Ascending aorta (tissue), 2 donors: Measurements from ENCODE around the gene NID1. TPM values are rescaled to one million over a fixed set of nuclear protein-coding genes. Genes with fewer than 3 reads are reported as not detected.

Experiments used
- DNase-seq, 2 donors: peaks; one replicate each; pipeline ENCODE4 v3.0.0-alpha.2; 2019; ENCODE audit warnings: low spot score in 2 of 2
- H3K27ac ChIP-seq, 2 donors: fragments of 200-600 bp; sonication (generic); one replicate each; pipeline ENCODE4 v1.5.1; 2016 to 2017; ENCODE audit warnings: mild to moderate bottlenecking in 1 of 2
- H3K27me3 ChIP-seq: fragments of 200-600 bp; sonication (generic); one replicate; pipeline ENCODE4 v1.5.1; 2017
- H3K36me3 ChIP-seq, 2 donors: fragments of 200-600 bp; sonication (generic); one replicate each; pipeline ENCODE4 v1.5.1; 2016
- H3K4me1 ChIP-seq, 2 donors: fragments of 200-600 bp; sonication (generic); one replicate each; pipeline ENCODE4 v1.5.1; 2016 to 2017; ENCODE audit warnings: mild to moderate bottlenecking in 1 of 2
- H3K4me3 ChIP-seq, 2 donors: fragments of 200-600 bp; sonication (generic); one replicate each; pipeline ENCODE4 v1.5.1; 2016 to 2017; ENCODE audit warnings: mild to moderate bottlenecking in 1 of 2
- H3K9me3 ChIP-seq, 2 donors: fragments of 200-600 bp; sonication (generic); one replicate each; pipeline ENCODE4 v1.5.1; 2016
- intact Hi-C: fragments of 100-400 bp; cut with DNase I; formaldehyde crosslinking; loops from one replicate; pipeline ENCODE4 v1.15.1; 2023
- total RNA-seq: library from RNA; depleted of rRNA; stranded (reverse); fragments of >200 nt; gene quantifications from one replicate; pipeline ENCODE4 v1.1.0, GENCODE V29; 2016
- TF ChIP-seq, protein P1 (sequence below), 3 experiments: fragments of 200-600 bp in 2 of 3; fragments of 450-650 bp in 1 of 3; sonication (generic) in 2 of 3; IDR thresholded peaks; one replicate each; pipeline ENCODE4 v1.5.1; 2016 to 2019; ENCODE audit warnings: antibody characterized with exemption in 3 of 3, mild to moderate bottlenecking in 1 of 3, moderate library complexity in 1 of 3

The NID1 gene
- total RNA-seq, 1 donor from 2014 or later, result 172 TPM

DNA sequence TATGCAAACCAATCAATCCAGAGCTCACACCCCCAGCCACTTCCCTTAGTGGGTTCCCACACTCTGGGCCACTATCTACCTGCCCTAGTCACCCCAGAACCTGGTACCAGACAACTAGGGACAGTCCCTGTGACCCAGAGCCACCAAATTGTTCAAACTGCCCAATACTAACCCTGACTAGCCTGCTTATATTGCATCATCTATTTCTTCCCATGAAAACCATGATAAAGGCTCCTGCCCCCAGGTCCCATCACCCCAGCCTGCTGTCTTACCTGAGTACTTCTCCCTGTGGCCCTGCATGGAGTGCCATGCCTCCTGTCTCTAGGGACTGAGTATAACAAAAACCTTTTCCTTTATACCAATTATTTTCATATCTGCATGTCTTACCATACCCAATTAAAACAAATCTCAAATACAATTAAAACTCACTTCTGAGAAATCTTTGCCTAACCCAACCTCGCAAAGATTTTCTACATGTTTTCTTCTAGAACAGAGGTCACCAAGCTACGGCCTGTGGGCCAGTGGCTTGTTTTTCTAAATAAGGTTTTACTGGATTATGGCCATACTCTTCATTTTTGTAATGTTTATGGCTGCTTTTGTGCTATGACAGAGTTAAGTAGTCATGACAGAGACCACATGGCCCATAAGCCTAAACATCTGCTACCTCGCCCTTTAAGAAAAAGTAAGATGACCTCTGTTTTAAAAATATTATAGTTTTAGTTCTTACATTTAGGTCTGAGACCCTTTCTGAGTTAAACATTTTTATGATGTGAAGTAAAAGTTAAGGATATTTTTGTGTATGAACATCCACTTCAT is 31.0 kb upstream of the NID1 start:
- H3K4me3 ChIP-seq, result no peak overlapping the region
- no peak for DNase-seq
- peaks cover 3 to 14% of the 10 kb centered on the region in 2 donors for H3K9me3 ChIP-seq
- H3K4me1 ChIP-seq, result no peaks in the 10 kb centered on the region
- TF ChIP-seq, protein P1, sequence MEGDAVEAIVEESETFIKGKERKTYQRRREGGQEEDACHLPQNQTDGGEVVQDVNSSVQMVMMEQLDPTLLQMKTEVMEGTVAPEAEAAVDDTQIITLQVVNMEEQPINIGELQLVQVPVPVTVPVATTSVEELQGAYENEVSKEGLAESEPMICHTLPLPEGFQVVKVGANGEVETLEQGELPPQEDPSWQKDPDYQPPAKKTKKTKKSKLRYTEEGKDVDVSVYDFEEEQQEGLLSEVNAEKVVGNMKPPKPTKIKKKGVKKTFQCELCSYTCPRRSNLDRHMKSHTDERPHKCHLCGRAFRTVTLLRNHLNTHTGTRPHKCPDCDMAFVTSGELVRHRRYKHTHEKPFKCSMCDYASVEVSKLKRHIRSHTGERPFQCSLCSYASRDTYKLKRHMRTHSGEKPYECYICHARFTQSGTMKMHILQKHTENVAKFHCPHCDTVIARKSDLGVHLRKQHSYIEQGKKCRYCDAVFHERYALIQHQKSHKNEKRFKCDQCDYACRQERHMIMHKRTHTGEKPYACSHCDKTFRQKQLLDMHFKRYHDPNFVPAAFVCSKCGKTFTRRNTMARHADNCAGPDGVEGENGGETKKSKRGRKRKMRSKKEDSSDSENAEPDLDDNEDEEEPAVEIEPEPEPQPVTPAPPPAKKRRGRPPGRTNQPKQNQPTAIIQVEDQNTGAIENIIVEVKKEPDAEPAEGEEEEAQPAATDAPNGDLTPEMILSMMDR (IDR thresholded peaks at IDR 0.05), result no peak
- no peaks in the 10 kb centered on the region for H3K27me3 ChIP-seq
- no peaks in the 10 kb centered on the region for H3K36me3 ChIP-seq
- H3K27ac ChIP-seq, result peak overlapping the region in 1 of 2 donors; percentile 66
- intact Hi-C loops, result no loop called here

- TF ChIP-seq, protein P1 (IDR thresholded peaks at IDR 0.05), result no peak
- Histone ChIP-seq H3K36me3 (no peaks in the 10 kb centered on the region), H3K27ac (no peak overlapping the region), H3K4me1 (no peaks in the 10 kb centered on the region), H3K27me3 (no peaks in the 10 kb centered on the region), H3K9me3 (peaks cover 3 to 14% of the 10 kb centered on the region in 2 donors), H3K4me3 (no peak overlapping the region)
- no peak for DNase-seq
- intact Hi-C loops, result no loop called here
These were observed 28.0 kb upstream of the NID1 start for GRCh38 chr1:236092899-236093298.

DNA sequence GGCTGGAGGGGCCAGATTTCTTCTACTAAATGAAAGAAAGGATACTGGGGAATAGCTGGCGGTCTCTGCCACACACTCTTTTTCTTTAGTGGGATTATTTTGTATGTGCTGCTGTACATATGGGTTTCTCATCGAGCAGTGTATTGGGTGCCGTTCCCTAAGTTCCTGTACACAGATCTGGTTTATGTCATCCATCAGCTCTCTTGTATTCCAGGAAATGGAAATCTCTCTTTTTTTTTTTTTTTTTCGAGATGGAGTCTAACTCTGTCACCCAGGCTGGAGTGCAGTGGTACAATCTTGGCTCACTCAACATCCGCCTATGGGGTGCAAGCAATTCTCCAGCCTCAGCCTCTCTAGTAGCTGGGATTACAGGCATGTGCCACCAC is 27.0 kb upstream of the NID1 start:
- no peaks in the 10 kb centered on the region for H3K4me1 ChIP-seq
- TF ChIP-seq, protein P1 (IDR thresholded peaks at IDR 0.05), result no peak
- H3K36me3 ChIP-seq, result no peaks in the 10 kb centered on the region
- intact Hi-C loops, result no loop called here
- no peak for DNase-seq
- peaks cover 0 to 10% of the 10 kb centered on the region in 2 donors for H3K9me3 ChIP-seq
- no peaks in the 10 kb centered on the region for H3K27me3 ChIP-seq
- H3K4me3 ChIP-seq, result no peak overlapping the region
- H3K27ac ChIP-seq, result no peak overlapping the region

GRCh38 chr1:236090741-236091147 is 25.9 kb upstream of the NID1 start:
- no peaks in the 10 kb centered on the region for H3K27me3 ChIP-seq
- no peaks in the 10 kb centered on the region for H3K9me3 ChIP-seq
- TF ChIP-seq, protein P1 (IDR thresholded peaks at IDR 0.05), result no peak
- no peaks in the 10 kb centered on the region for H3K4me1 ChIP-seq
- no peak for DNase-seq
- H3K36me3 ChIP-seq, result no peaks in the 10 kb centered on the region
- H3K4me3 ChIP-seq, result no peak overlapping the region
- no peak overlapping the region for H3K27ac ChIP-seq
- intact Hi-C loops, result no loop called here

DNA sequence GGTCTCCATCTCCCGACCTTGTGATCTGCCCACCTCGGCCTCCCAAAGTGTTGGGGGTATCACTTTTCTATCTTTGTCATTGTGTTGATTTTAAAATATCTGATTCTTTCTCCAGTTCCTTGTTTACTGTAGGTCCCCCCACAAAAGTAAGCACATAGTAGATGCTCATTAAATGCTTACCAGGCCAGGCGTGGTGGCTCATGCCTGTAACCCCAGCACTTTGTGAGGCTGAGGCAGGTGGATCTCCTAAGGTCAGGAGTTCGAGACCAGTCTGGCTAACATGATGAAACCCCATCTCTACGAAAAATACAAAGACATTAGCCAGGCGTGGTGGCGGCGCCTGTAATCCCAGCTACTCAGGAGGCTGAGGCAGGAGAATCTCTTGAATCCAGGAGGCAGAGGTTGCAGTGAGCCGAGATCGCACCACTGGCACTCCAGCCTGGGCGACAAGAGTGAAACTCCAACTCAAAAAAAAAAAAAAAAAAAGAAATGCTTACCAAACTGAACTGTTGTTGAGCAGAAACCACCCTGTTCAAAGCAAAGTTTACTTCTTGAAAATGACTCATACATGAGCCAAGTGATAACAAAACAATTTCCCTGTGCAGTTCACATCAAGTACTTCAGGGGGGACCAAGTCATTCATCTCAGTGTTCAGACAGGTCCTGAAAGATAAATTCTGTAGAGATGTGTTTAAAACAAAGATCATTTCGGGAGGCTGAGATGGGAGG is 24.3 kb upstream of the NID1 start:
- Histone ChIP-seq H3K27ac (no peak overlapping the region), H3K4me3 (no peak overlapping the region), H3K9me3 (no peaks in the 10 kb centered on the region), H3K4me1 (no peaks in the 10 kb centered on the region), H3K27me3 (no peaks in the 10 kb centered on the region), H3K36me3 (no peaks in the 10 kb centered on the region)
- DNase-seq, result no peak
- intact Hi-C loops, result no loop called here
- TF ChIP-seq, protein P1 (IDR thresholded peaks at IDR 0.05), result no peak
